ENCODE measurements around the gene CELF2. TPM values are rescaled to one million over a fixed set of nuclear protein-coding genes. Genes with fewer than 3 reads are reported as not detected.

Gene CELF2
- total RNA-seq, 2 donors from 2014 or later = 116 to 124 TPM

DNA sequence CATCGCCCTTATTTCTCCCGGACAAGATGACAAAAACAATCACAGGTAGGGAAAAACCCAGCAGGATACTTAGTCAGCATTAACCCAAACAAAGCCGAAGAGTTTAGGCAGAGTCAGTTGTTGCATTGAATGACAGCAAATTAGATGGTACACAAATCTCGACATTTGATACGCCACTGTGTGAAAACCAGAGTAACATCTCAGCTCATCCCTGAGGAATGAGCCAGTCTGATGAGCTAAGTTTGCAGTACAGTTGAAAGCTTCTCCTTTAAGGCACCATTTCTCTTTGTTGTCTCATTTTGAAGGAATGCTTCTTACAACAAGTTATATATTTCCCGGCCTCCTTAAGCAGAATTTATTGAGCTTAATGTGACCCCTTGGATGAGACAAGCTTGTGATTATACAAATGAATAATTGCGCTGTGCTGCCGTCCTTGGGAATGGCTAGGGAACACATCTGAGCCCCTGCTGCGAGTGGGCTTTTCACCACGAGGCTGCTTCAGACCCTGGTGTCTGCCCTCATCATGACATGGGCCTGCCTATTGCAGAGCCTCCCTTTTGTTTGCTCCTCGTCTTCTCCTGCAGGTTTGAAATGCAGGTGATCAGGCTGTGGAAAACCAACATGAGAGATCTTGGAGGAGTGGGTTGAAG lies 137.3 kb downstream of the CELF2 start:
- no peak for DNase-seq
- H3K4me1 Mint-ChIP-seq (ENCODE audit: low read depth) = peaks cover 94% of the 10 kb centered on the region
- peak overlapping the region; percentile 88 for H3K27ac Mint-ChIP-seq
- no peak for ATAC-seq (replicated peaks in 1 of 2)
- no peaks in the 10 kb centered on the region for H3K9me3 Mint-ChIP-seq
- no peaks in the 10 kb centered on the region for H3K27me3 Mint-ChIP-seq (ENCODE audit: low read depth)
- peak overlapping the region; percentile 62 to 83 for H3K4me3 Mint-ChIP-seq
- H3K36me3 Mint-ChIP-seq (ENCODE audit: insufficient read depth in 2 of 2) = peaks cover 0 to 2% of the 10 kb centered on the region in 2 donors

GRCh38 chr10:11156480-11156879 lies 138.8 kb downstream of the CELF2 start:
- Mint-ChIP-seq H3K36me3 (ENCODE audit: insufficient read depth in 2 of 2) (peaks cover 0 to 3% of the 10 kb centered on the region in 2 donors), H3K4me3 (peak overlapping the region in 1 of 2 donors; percentile 44), H3K9me3 (no peaks in the 10 kb centered on the region), H3K27ac (peak overlapping the region; percentile 33), H3K27me3 (ENCODE audit: low read depth) (no peaks in the 10 kb centered on the region), H3K4me1 (ENCODE audit: low read depth) (peaks cover 88% of the 10 kb centered on the region)
- ATAC-seq (replicated peaks in 1 of 2) (peak; percentile 33 to 63), DNase-seq (no peak)

- Mint-ChIP-seq H3K4me1 (ENCODE audit: low read depth) (peaks cover 88% of the 10 kb centered on the region), H3K36me3 (ENCODE audit: insufficient read depth in 2 of 2) (peaks cover 0 to 8% of the 10 kb centered on the region in 2 donors), H3K27me3 (ENCODE audit: low read depth) (no peaks in the 10 kb centered on the region), H3K9me3 (no peaks in the 10 kb centered on the region), H3K4me3 (peak overlapping the region; percentile 67 to 68), H3K27ac (no peak overlapping the region)
- ATAC-seq (replicated peaks in 1 of 2) = peak; percentile 23 to 33
- no peak for DNase-seq
Measured at GRCh38 chr10:11157292-11158076, 139.8 kb downstream of the CELF2 start.

GRCh38 chr10:11158080-11158479 lies 140.4 kb downstream of the CELF2 start:
- no peaks in the 10 kb centered on the region for H3K27me3 Mint-ChIP-seq (ENCODE audit: low read depth)
- ATAC-seq (replicated peaks in 1 of 2) = no peak
- H3K36me3 Mint-ChIP-seq (ENCODE audit: insufficient read depth in 2 of 2) = peaks cover 0 to 8% of the 10 kb centered on the region in 2 donors
- DNase-seq = no peak
- H3K9me3 Mint-ChIP-seq = no peaks in the 10 kb centered on the region
- no peak overlapping the region for H3K27ac Mint-ChIP-seq
- H3K4me1 Mint-ChIP-seq (ENCODE audit: low read depth) = peaks cover 88% of the 10 kb centered on the region
- H3K4me3 Mint-ChIP-seq = peak overlapping the region; percentile 67 to 68

- DNase-seq (no peak), ATAC-seq (replicated peaks in 1 of 2) (no peak)
- H3K27me3 Mint-ChIP-seq (ENCODE audit: low read depth) = no peaks in the 10 kb centered on the region
- peaks cover 0 to 8% of the 10 kb centered on the region in 2 donors for H3K36me3 Mint-ChIP-seq (ENCODE audit: insufficient read depth in 2 of 2)
- peaks cover 85% of the 10 kb centered on the region for H3K4me1 Mint-ChIP-seq (ENCODE audit: low read depth)
- no peak overlapping the region for H3K4me3 Mint-ChIP-seq
- H3K9me3 Mint-ChIP-seq = no peaks in the 10 kb centered on the region
- H3K27ac Mint-ChIP-seq = no peak overlapping the region
Measured at GRCh38 chr10:11159543-11160215, 142.0 kb downstream of the CELF2 start.

DNA sequence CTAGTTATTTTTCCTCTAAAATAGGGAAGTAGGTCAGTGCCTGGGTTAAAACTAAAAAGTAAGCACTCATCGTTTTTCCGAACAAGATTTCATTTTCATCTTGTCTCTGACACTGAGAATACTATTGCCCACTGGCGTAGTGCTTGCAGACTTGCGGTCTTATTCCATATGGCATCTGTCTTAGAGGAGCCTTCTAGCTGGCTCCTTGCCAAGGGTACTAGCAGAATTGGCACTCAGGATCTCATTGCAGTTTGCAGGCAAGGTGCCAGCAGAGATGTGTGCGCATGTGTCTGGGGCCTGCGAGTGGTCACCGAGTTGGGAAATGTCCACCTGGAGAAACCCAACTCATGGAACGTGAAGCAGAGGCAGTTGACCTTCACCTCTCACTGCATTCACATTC lies 143.4 kb downstream of the CELF2 start:
- peaks cover 5 to 11% of the 10 kb centered on the region in 2 donors for H3K36me3 Mint-ChIP-seq (ENCODE audit: insufficient read depth in 2 of 2)
- no peaks in the 10 kb centered on the region for H3K27me3 Mint-ChIP-seq (ENCODE audit: low read depth)
- H3K4me3 Mint-ChIP-seq = peak overlapping the region in 1 of 2 donors; percentile 90
- H3K9me3 Mint-ChIP-seq = no peaks in the 10 kb centered on the region
- no peak overlapping the region for H3K27ac Mint-ChIP-seq
- DNase-seq = no peak
- H3K4me1 Mint-ChIP-seq (ENCODE audit: low read depth) = peaks cover 72% of the 10 kb centered on the region
- ATAC-seq (replicated peaks in 1 of 2) = no peak

- peaks cover 10 to 18% of the 10 kb centered on the region in 2 donors for H3K36me3 Mint-ChIP-seq (ENCODE audit: insufficient read depth in 2 of 2)
Measured at GRCh38 chr10:11161910-11162309, 144.2 kb downstream of the CELF2 start.

GRCh38 chr10:11162828-11163599 lies 145.3 kb downstream of the CELF2 start:
- ATAC-seq (replicated peaks in 1 of 2) (peak; percentile 59 to 66), DNase-seq (peak; percentile 79 to 81)
- Mint-ChIP-seq H3K27me3 (ENCODE audit: low read depth) (no peaks in the 10 kb centered on the region), H3K27ac (peak overlapping the region; percentile 94), H3K4me3 (peak overlapping the region in 1 of 2 donors; percentile 90), H3K9me3 (no peaks in the 10 kb centered on the region), H3K4me1 (ENCODE audit: low read depth) (peaks cover 53% of the 10 kb centered on the region), H3K36me3 (ENCODE audit: insufficient read depth in 2 of 2) (peaks cover 15 to 20% of the 10 kb centered on the region in 2 donors)

More at GRCh38 chr10:11161910-11162309, 144.2 kb downstream of the CELF2 start:
- no peaks in the 10 kb centered on the region for H3K9me3 Mint-ChIP-seq
- DNase-seq = no peak
- no peak for ATAC-seq (replicated peaks in 1 of 2)
- H3K4me1 Mint-ChIP-seq (ENCODE audit: low read depth) = peaks cover 64% of the 10 kb centered on the region
- H3K27ac Mint-ChIP-seq = peak overlapping the region; percentile 75
- H3K27me3 Mint-ChIP-seq (ENCODE audit: low read depth) = no peaks in the 10 kb centered on the region
- H3K4me3 Mint-ChIP-seq = peak overlapping the region; percentile 43 to 90

DNA sequence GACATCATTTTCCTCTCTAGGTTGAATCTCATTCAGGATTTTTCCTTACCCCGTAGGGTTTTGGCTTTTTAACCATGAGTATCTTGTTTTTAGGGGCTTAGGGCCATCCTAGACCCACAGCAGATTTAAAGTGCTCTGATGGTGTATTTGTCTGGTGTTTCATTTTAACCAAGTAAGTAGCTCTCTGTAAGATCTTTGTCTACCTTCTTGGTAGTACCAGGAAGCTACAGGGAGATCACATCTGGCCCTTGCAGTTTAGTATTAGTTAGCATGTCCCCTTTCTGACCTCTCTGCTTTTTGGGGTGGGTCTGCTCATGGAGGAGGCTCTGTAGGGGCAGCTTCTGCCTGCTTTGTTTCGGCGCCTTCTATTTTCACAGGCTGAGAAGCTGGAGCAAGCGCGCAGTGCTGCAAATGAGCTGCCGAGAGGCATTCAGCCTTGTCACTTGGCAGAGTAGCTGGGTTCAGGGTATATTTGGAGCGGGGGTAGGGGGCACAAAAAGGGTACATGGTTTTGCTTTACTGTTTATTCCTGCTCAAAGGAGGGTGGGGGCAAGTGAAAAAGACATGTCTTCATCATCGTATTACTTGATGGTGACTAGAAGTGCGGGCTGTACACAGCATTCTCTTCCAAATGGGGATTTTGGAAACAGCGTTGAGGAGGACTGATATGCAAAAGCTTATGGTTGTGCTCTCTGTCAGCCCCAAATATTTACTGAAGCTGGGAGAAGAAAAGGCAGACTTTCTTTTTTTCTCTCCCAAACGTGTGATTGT lies 146.3 kb downstream of the CELF2 start:
- H3K9me3 Mint-ChIP-seq = no peaks in the 10 kb centered on the region
- H3K36me3 Mint-ChIP-seq (ENCODE audit: insufficient read depth in 2 of 2) = peaks cover 19 to 20% of the 10 kb centered on the region in 2 donors
- DNase-seq (no peak), ATAC-seq (replicated peaks in 1 of 2) (no peak)
- peaks cover 45% of the 10 kb centered on the region for H3K4me1 Mint-ChIP-seq (ENCODE audit: low read depth)
- peak overlapping the region; percentile 94 for H3K27ac Mint-ChIP-seq
- H3K4me3 Mint-ChIP-seq = peak overlapping the region in 1 of 2 donors; percentile 90
- H3K27me3 Mint-ChIP-seq (ENCODE audit: low read depth) = no peaks in the 10 kb centered on the region

GRCh38 chr10:11164551-11164802 lies 146.8 kb downstream of the CELF2 start:
- Mint-ChIP-seq H3K27ac (peak overlapping the region; percentile 94), H3K27me3 (ENCODE audit: low read depth) (no peaks in the 10 kb centered on the region), H3K9me3 (no peaks in the 10 kb centered on the region), H3K4me3 (peak overlapping the region in 1 of 2 donors; percentile 90), H3K36me3 (ENCODE audit: insufficient read depth in 2 of 2) (peaks cover 19 to 20% of the 10 kb centered on the region in 2 donors), H3K4me1 (ENCODE audit: low read depth) (peaks cover 43% of the 10 kb centered on the region)
- DNase-seq (no peak), ATAC-seq (replicated peaks in 1 of 2) (no peak)

- DNase-seq = peak; percentile 81 to 85
- Mint-ChIP-seq H3K27me3 (ENCODE audit: low read depth) (no peaks in the 10 kb centered on the region), H3K4me1 (ENCODE audit: low read depth) (peaks cover 38% of the 10 kb centered on the region), H3K27ac (peak overlapping the region; percentile 94), H3K9me3 (no peaks in the 10 kb centered on the region), H3K4me3 (peak overlapping the region in 1 of 2 donors; percentile 90), H3K36me3 (ENCODE audit: insufficient read depth in 2 of 2) (peaks cover 18 to 19% of the 10 kb centered on the region in 2 donors)
- ATAC-seq (replicated peaks in 1 of 2) = peak; percentile 65 to 66
Measured at GRCh38 chr10:11164803-11165590, 147.3 kb downstream of the CELF2 start.
